A549 treated with AZD9567 at 1 μM for 4 hours (cell line): ENCODE data around the gene RSPH9. TPM values are rescaled to one million over a fixed set of nuclear protein-coding genes. Genes with fewer than 3 reads are reported as not detected.

ENCODE experiments used
- total RNA-seq: library from RNA; stranded (reverse); fragments of 200-300 nt; extraction: Qiagen RNA extraction; gene quantifications from 5 replicates; pipeline ENCODE4 v1.2.3, GENCODE V29; 2022; ENCODE audit not compliant: insufficient read depth

RSPH9 gene
- 0.19 to 0.30 TPM (median 0.23 TPM) in 4 of 5 replicates, not detected in the other for total RNA-seq

GRCh38 chr6:43644940-43645612 lies at the start of gene RSPH9:
TSS of gene RSPH9 (plus strand) at chr6:43645036. CDS start at chr6:43645099, 63 bp downstream.

GRCh38 chr6:43629104-43629504 lies 15.7 kb upstream of the RSPH9 start, which contains the start of gene GTPBP2:
TSS of gene GTPBP2 (minus strand) at chr6:43629264. CDS start at chr6:43629162, 102 bp downstream.

GRCh38 chr6:43635387-43636307 lies 9.2 kb upstream of the RSPH9 start, which contains the start of gene MAD2L1BP:
TSS of gene MAD2L1BP (plus strand) at chr6:43635840. CDS start at chr6:43635876, 36 bp downstream.

GRCh38 chr6:43687437-43688347 lies 42.9 kb downstream of the RSPH9 start, which contains the start of gene MRPS18A:
TSS of gene MRPS18A (minus strand) at chr6:43687791. CDS start at chr6:43687779, 12 bp downstream.

Other genes with a start within 250 kb of the RSPH9 start
- 6.2 to 13.7 TPM (median 11.3 TPM) in 5 replicates for gene ABCC10, start 217.5 kb upstream of the RSPH9 start, total RNA-seq
- 7.8 to 9.6 TPM (median 8.6 TPM) in 5 replicates for gene DLK2, start 189.5 kb upstream of the RSPH9 start, total RNA-seq
- gene TJAP1, start 167.5 kb upstream of the RSPH9 start, total RNA-seq = 11.3 to 19.9 TPM (median 19.1 TPM) in 5 replicates
- 1.2 to 1.3 TPM (median 1.3 TPM) in 5 replicates for gene LRRC73, start 134.7 kb upstream of the RSPH9 start, total RNA-seq
- gene YIPF3, start 128.1 kb upstream of the RSPH9 start, total RNA-seq = 61.8 to 74.1 TPM (median 71.6 TPM) in 5 replicates
- 50.2 to 91.7 TPM (median 51.9 TPM) in 5 replicates for gene POLR1C, start 127.9 kb upstream of the RSPH9 start, total RNA-seq
- gene XPO5, start 69.0 kb upstream of the RSPH9 start, total RNA-seq = 26.8 to 30.6 TPM (median 29.0 TPM) in 5 replicates
- gene POLH, start 68.9 kb upstream of the RSPH9 start, total RNA-seq = 7.4 to 11.1 TPM (median 10.1 TPM) in 5 replicates
- gene GTPBP2, start 15.8 kb upstream of the RSPH9 start, total RNA-seq = 13.0 to 21.2 TPM (median 19.4 TPM) in 5 replicates
- gene MAD2L1BP, start 9.2 kb upstream of the RSPH9 start, total RNA-seq = 25.7 to 38.6 TPM (median 38.2 TPM) in 5 replicates
- gene MRPS18A, start 42.8 kb downstream of the RSPH9 start, total RNA-seq = 45.0 to 48.9 TPM (median 47.7 TPM) in 5 replicates
- 28.4 to 35.0 TPM (median 30.1 TPM) in 5 replicates for gene VEGFA, start 125.2 kb downstream of the RSPH9 start, total RNA-seq